HG03354 (cell line): ENCODE results near the gene RPS2.
"Not testable (repeated sequence)": the region's sequence is repeated elsewhere in the genome, so short reads cannot be mapped to it uniquely, and the experiment has no call there.

ENCODE experiments used
- ATAC-seq: cut with Tn5 transposase; IDR thresholded peaks from one replicate; pipeline ENCODE4 v1.9.1; 2021; ENCODE audit warnings: mild to moderate bottlenecking; ENCODE audit not compliant: unreplicated experiment, poor library complexity, severe bottlenecking

RPS2 gene

GRCh38 chr16:1929578-1930337 is 34.9 kb downstream of the RPS2 start:
- peak; percentile 80 for ATAC-seq

GRCh38 chr16:1929105-1929504 is 35.5 kb downstream of the RPS2 start:
- peak; percentile 20 for ATAC-seq

- no peak for ATAC-seq
Observed at GRCh38 chr16:1926271-1926670, 38.4 kb downstream of the RPS2 start.

- ATAC-seq = no peak
Observed at GRCh38 chr16:1924095-1924494, 40.5 kb downstream of the RPS2 start.

- no peak for ATAC-seq
Observed at GRCh38 chr16:1923299-1924034, 41.2 kb downstream of the RPS2 start.

- ATAC-seq = no peak
Observed at GRCh38 chr16:1922357-1922756, 42.3 kb downstream of the RPS2 start.

GRCh38 chr16:1920727-1921171 is 43.9 kb downstream of the RPS2 start:
- no peak for ATAC-seq

- not testable (repeated sequence) for ATAC-seq
Observed at GRCh38 chr16:1920122-1920521, 44.5 kb downstream of the RPS2 start.

- ATAC-seq = no peak
Observed at GRCh38 chr16:1919327-1919998, 45.2 kb downstream of the RPS2 start.

GRCh38 chr16:1918351-1919326 is 46.0 kb downstream of the RPS2 start, which contains the start of gene HS3ST6:
HS3ST6 (minus strand) TSS chr16:1918415; CDS start chr16:1918323, 92 bp downstream.
- ATAC-seq = no peak

- ATAC-seq = no peak
Observed at GRCh38 chr16:1917665-1918350, 46.8 kb downstream of the RPS2 start.

GRCh38 chr16:1917056-1917664 is 47.5 kb downstream of the RPS2 start:
- no peak for ATAC-seq

- no peak for ATAC-seq
Observed at GRCh38 chr16:1916640-1916990, 48.0 kb downstream of the RPS2 start.

GRCh38 chr16:1915732-1916639 is 48.6 kb downstream of the RPS2 start:
- ATAC-seq = no peak

GRCh38 chr16:1914988-1915387 is 49.6 kb downstream of the RPS2 start:
- ATAC-seq = no peak

GRCh38 chr16:1914084-1914608 is 50.5 kb downstream of the RPS2 start:
- no peak for ATAC-seq

GRCh38 chr16:1913327-1914083 is 51.1 kb downstream of the RPS2 start:
- ATAC-seq = no peak
